ENCODE results near the gene ZNF865.

Gene ZNF865

GRCh38 chr19:55660991-55661390 is 55.5 kb downstream of the ZNF865 start:
- H2AFZ ChIP-seq (ENCODE audit: low read length), result no peak overlapping the region
- no peak overlapping the region for H3K27ac ChIP-seq (ENCODE audit: low read length)
- H3K79me2 ChIP-seq (ENCODE audit: low read length), result peaks cover 99% of the 10 kb centered on the region
- no peak overlapping the region for H3K4me2 ChIP-seq (ENCODE audit: low read depth, low read length)
- TF ChIP-seq EZH2phosphoT487 (IDR thresholded peaks at IDR 0.05; ENCODE audit: low read length), result no peak
- no peak for TF ChIP-seq EZH2 (optimal IDR thresholded peaks at IDR 0.05; ENCODE audit: low read depth, low read length)
- TF ChIP-seq, protein P1, sequence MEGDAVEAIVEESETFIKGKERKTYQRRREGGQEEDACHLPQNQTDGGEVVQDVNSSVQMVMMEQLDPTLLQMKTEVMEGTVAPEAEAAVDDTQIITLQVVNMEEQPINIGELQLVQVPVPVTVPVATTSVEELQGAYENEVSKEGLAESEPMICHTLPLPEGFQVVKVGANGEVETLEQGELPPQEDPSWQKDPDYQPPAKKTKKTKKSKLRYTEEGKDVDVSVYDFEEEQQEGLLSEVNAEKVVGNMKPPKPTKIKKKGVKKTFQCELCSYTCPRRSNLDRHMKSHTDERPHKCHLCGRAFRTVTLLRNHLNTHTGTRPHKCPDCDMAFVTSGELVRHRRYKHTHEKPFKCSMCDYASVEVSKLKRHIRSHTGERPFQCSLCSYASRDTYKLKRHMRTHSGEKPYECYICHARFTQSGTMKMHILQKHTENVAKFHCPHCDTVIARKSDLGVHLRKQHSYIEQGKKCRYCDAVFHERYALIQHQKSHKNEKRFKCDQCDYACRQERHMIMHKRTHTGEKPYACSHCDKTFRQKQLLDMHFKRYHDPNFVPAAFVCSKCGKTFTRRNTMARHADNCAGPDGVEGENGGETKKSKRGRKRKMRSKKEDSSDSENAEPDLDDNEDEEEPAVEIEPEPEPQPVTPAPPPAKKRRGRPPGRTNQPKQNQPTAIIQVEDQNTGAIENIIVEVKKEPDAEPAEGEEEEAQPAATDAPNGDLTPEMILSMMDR (IDR thresholded peaks at IDR 0.05; ENCODE audit: low read length), result no peak
- no peak overlapping the region for H3K4me3 ChIP-seq (ENCODE audit: low read length)
- peaks cover 20% of the 10 kb centered on the region; the same call in 1 of the 2 replicates for H3K4me1 ChIP-seq (ENCODE audit: low read length)
- no peaks in the 10 kb centered on the region for H3K9me2 ChIP-seq (replicated peaks; ENCODE audit: insufficient read depth, low read length)
- DNase-seq, result no peak
- H3K9me3 ChIP-seq (replicated peaks; ENCODE audit: insufficient read depth, low read length), result no peaks in the 10 kb centered on the region
- H4K20me1 ChIP-seq (ENCODE audit: insufficient read depth, low read length), result peaks cover 48% of the 10 kb centered on the region
- H3K9ac ChIP-seq (ENCODE audit: low read length), result no peak overlapping the region
- H3K27me3 ChIP-seq (replicated peaks; ENCODE audit: insufficient read depth, low read length), result no peaks in the 10 kb centered on the region
- 0 out of 2 replicates have a peak, but pooled peaks cover 4% of the 10 kb centered on the region for H3F3A ChIP-seq (ENCODE audit: insufficient read depth, low read length)
- H3K36me3 ChIP-seq (replicated peaks; ENCODE audit: insufficient read depth, low read length), result peaks cover 14% of the 10 kb centered on the region

DNA sequence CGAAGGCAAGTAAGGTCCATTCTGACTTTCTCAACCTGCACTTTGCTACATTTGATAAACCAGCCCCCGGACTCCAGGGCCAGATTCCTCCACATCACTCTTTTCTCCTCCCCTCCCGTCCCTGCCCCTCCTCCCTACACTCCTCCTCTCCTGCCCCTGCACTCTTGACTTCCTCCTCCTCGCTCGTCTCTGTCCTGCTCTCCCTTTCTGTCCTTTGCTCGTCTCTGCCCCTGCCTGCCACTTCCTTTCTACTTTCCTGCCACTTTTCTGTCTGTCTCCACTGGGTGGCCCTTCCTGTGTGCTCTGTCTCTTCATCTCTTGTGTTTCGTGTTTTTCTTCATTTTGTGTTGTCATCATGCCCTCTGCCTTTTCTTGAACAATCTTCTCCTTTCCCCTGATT is 56.4 kb downstream of the ZNF865 start:
- TF ChIP-seq EZH2 (optimal IDR thresholded peaks at IDR 0.05; ENCODE audit: low read depth, low read length) (no peak), EZH2phosphoT487 (IDR thresholded peaks at IDR 0.05; ENCODE audit: low read length) (no peak)
- TF ChIP-seq, protein P1 (IDR thresholded peaks at IDR 0.05; ENCODE audit: low read length), result no peak
- Histone ChIP-seq H3K4me1 (ENCODE audit: low read length) (peaks cover 12% of the 10 kb centered on the region; the same call in 1 of the 2 replicates), H3K9me3 (replicated peaks; ENCODE audit: insufficient read depth, low read length) (no peaks in the 10 kb centered on the region), H3K36me3 (replicated peaks; ENCODE audit: insufficient read depth, low read length) (peaks cover 14% of the 10 kb centered on the region), H3K79me2 (ENCODE audit: low read length) (peaks cover 99% of the 10 kb centered on the region), H3K27me3 (replicated peaks; ENCODE audit: insufficient read depth, low read length) (no peaks in the 10 kb centered on the region), H3K4me3 (ENCODE audit: low read length) (no peak overlapping the region), H3K9me2 (replicated peaks; ENCODE audit: insufficient read depth, low read length) (no peaks in the 10 kb centered on the region), H2AFZ (ENCODE audit: low read length) (no peak overlapping the region), H3K4me2 (ENCODE audit: low read depth, low read length) (no peak overlapping the region), H4K20me1 (ENCODE audit: insufficient read depth, low read length) (peaks cover 44% of the 10 kb centered on the region), H3K9ac (ENCODE audit: low read length) (no peak overlapping the region), H3K27ac (ENCODE audit: low read length) (no peak overlapping the region), H3F3A (ENCODE audit: insufficient read depth, low read length) (no peaks in the 10 kb centered on the region)
- DNase-seq, result no peak

GRCh38 chr19:55663846-55664536 is 58.5 kb downstream of the ZNF865 start:
- Histone ChIP-seq H3K4me2 (ENCODE audit: low read depth, low read length) (no peak overlapping the region), H3K9me3 (replicated peaks; ENCODE audit: insufficient read depth, low read length) (no peaks in the 10 kb centered on the region), H3K36me3 (replicated peaks; ENCODE audit: insufficient read depth, low read length) (peaks cover 14% of the 10 kb centered on the region), H3K79me2 (ENCODE audit: low read length) (peaks cover 99% of the 10 kb centered on the region), H3K4me1 (ENCODE audit: low read length) (no peaks in the 10 kb centered on the region), H3F3A (ENCODE audit: insufficient read depth, low read length) (no peaks in the 10 kb centered on the region), H2AFZ (ENCODE audit: low read length) (no peak overlapping the region), H3K9ac (ENCODE audit: low read length) (no peak overlapping the region), H3K9me2 (replicated peaks; ENCODE audit: insufficient read depth, low read length) (no peaks in the 10 kb centered on the region), H4K20me1 (ENCODE audit: insufficient read depth, low read length) (peaks cover 34% of the 10 kb centered on the region), H3K27me3 (replicated peaks; ENCODE audit: insufficient read depth, low read length) (no peaks in the 10 kb centered on the region), H3K4me3 (ENCODE audit: low read length) (no peak overlapping the region), H3K27ac (ENCODE audit: low read length) (no peak overlapping the region)
- no peak for TF ChIP-seq EZH2phosphoT487 (IDR thresholded peaks at IDR 0.05; ENCODE audit: low read length)
- TF ChIP-seq, protein P1 (IDR thresholded peaks at IDR 0.05; ENCODE audit: low read length), result no peak
- DNase-seq, result no peak
